ENCODE data around the gene SLC35G1. TPM values are rescaled to one million over a fixed set of nuclear protein-coding genes. Genes with fewer than 3 reads are reported as not detected.

The SLC35G1 gene
- total RNA-seq, 4 donors from 2014 or later = 3.4 to 5.5 (median 4.7) TPM

GRCh38 chr10:93926613-93927012, 32.8 kb downstream of the SLC35G1 start:
- Histone ChIP-seq H3K36me3 (no peaks in the 10 kb centered on the region), H3K4me1 (no peaks in the 10 kb centered on the region), H3K9me3 (no peaks in the 10 kb centered on the region), H3K27ac (no peak overlapping the region), H3K27me3 (no peaks in the 10 kb centered on the region), H3K4me3 (no peak overlapping the region)
- no peak for ATAC-seq
- WGBS, 2 donors (ENCODE audit: low coverage in 1 of 2) = 80 to 86% methylated on average over 1 of the region's 1 CpG
- no peak for TF ChIP-seq CTCF (IDR thresholded peaks at IDR 0.05)
- no peak for TF ChIP-seq POLR2AphosphoS5 (IDR thresholded peaks at IDR 0.05)
- TF ChIP-seq POLR2A (IDR thresholded peaks at IDR 0.05) = no peak
- TF ChIP-seq EP300 (IDR thresholded peaks at IDR 0.05) = no peak

GRCh38 chr10:93938140-93938539, 44.4 kb downstream of the SLC35G1 start:
- Histone ChIP-seq H3K36me3 (no peaks in the 10 kb centered on the region), H3K4me1 (no peaks in the 10 kb centered on the region), H3K27ac (no peak overlapping the region), H3K4me3 (no peak overlapping the region), H3K9me3 (no peaks in the 10 kb centered on the region), H3K27me3 (no peaks in the 10 kb centered on the region)
- TF ChIP-seq POLR2A (IDR thresholded peaks at IDR 0.05) (no peak), EP300 (IDR thresholded peaks at IDR 0.05) (no peak), POLR2AphosphoS5 (IDR thresholded peaks at IDR 0.05) (no peak), CTCF (IDR thresholded peaks at IDR 0.05) (no peak)
- 73 to 79% methylated on average over 1 of the region's 1 CpG for whole genome bisulfite sequencing, 2 donors (ENCODE audit: low coverage in 1 of 2)
- ATAC-seq = no peak

GRCh38 chr10:93940881-93941280, 47.1 kb downstream of the SLC35G1 start:
- H3K9me3 ChIP-seq = no peaks in the 10 kb centered on the region
- peaks cover 0 to 6% (median 0%) of the 10 kb centered on the region in 3 donors for H3K4me1 ChIP-seq
- no peak for ATAC-seq
- H3K27me3 ChIP-seq = no peaks in the 10 kb centered on the region
- no peak for TF ChIP-seq POLR2AphosphoS5 (IDR thresholded peaks at IDR 0.05)
- no peak for TF ChIP-seq POLR2A (IDR thresholded peaks at IDR 0.05)
- TF ChIP-seq CTCF (IDR thresholded peaks at IDR 0.05) = no peak
- TF ChIP-seq EP300 (IDR thresholded peaks at IDR 0.05) = no peak
- no peaks in the 10 kb centered on the region for H3K36me3 ChIP-seq
- WGBS, 2 donors (ENCODE audit: low coverage in 1 of 2) = 72 to 89% methylated on average over 5 to 6 of the region's 6 CpGs
- H3K4me3 ChIP-seq = no peak overlapping the region
- H3K27ac ChIP-seq = no peak overlapping the region

- Histone ChIP-seq H3K4me1 (peaks cover 0 to 9% (median 0%) of the 10 kb centered on the region in 3 donors), H3K27ac (no peak overlapping the region), H3K9me3 (no peaks in the 10 kb centered on the region), H3K27me3 (no peaks in the 10 kb centered on the region), H3K4me3 (no peak overlapping the region), H3K36me3 (no peaks in the 10 kb centered on the region)
- no peak for TF ChIP-seq POLR2A (IDR thresholded peaks at IDR 0.05)
- no peak for TF ChIP-seq POLR2AphosphoS5 (IDR thresholded peaks at IDR 0.05)
- TF ChIP-seq CTCF (IDR thresholded peaks at IDR 0.05) = no peak
- no peak for TF ChIP-seq EP300 (IDR thresholded peaks at IDR 0.05)
- 34 to 44% methylated on average over 7 of the region's 7 CpGs for WGBS, 2 donors (ENCODE audit: low coverage in 1 of 2)
- ATAC-seq = no peak
Observed at GRCh38 chr10:93941606-93942005, 47.8 kb downstream of the SLC35G1 start.

GRCh38 chr10:93945819-93946218, 52.0 kb downstream of the SLC35G1 start:
- Histone ChIP-seq H3K27me3 (no peaks in the 10 kb centered on the region), H3K27ac (no peak overlapping the region), H3K36me3 (no peaks in the 10 kb centered on the region), H3K4me3 (no peak overlapping the region), H3K9me3 (no peaks in the 10 kb centered on the region), H3K4me1 (peaks cover 0 to 9% (median 0%) of the 10 kb centered on the region in 3 donors)
- TF ChIP-seq EP300 (IDR thresholded peaks at IDR 0.05) (no peak), CTCF (IDR thresholded peaks at IDR 0.05) (no peak), POLR2AphosphoS5 (IDR thresholded peaks at IDR 0.05) (no peak), POLR2A (IDR thresholded peaks at IDR 0.05) (no peak)
- no peak for ATAC-seq
- 39 to 49% methylated on average over 3 to 4 of the region's 4 CpGs for WGBS, 2 donors (ENCODE audit: low coverage in 1 of 2)

Measured in gastroesophageal sphincter (tissue), 4 donors.